Right ventricle myocardium superior (tissue), 1 donor: ENCODE measurements around the gene HLA-DOA. TPM values are rescaled to one million over a fixed set of nuclear protein-coding genes. Genes with fewer than 3 reads are reported as not detected.

Experiments
- ATAC-seq: fragments of 200-7000 bp; cut with Tn5 transposase; one replicate; pipeline ENCODE4 v1.9.1; 2020; ENCODE audit warnings: mild to moderate bottlenecking; ENCODE audit not compliant: poor library complexity
- DNase-seq: peaks from one replicate; pipeline ENCODE4 v3.0.0-alpha.2; 2020
- intact Hi-C: fragments of 100-400 bp; cut with DNase I; formaldehyde crosslinking; loops from one replicate; pipeline ENCODE4 v1.11.2; 2022
- total RNA-seq: library from RNA; stranded (reverse); fragmentation: NEBNext Ultra II Directional; extraction: Animal tissue kit (Norgen Biotek cat#: 25700); gene quantifications from one replicate; pipeline ENCODE4 v1.2.1, GENCODE V29; 2021
- donor health status: DM: no; HTN: yes; CAD: no; lungs with severe emphysema.

The HLA-DOA gene
- total RNA-seq, 1 donor from 2014 or later, result 1.2 TPM

DNA sequence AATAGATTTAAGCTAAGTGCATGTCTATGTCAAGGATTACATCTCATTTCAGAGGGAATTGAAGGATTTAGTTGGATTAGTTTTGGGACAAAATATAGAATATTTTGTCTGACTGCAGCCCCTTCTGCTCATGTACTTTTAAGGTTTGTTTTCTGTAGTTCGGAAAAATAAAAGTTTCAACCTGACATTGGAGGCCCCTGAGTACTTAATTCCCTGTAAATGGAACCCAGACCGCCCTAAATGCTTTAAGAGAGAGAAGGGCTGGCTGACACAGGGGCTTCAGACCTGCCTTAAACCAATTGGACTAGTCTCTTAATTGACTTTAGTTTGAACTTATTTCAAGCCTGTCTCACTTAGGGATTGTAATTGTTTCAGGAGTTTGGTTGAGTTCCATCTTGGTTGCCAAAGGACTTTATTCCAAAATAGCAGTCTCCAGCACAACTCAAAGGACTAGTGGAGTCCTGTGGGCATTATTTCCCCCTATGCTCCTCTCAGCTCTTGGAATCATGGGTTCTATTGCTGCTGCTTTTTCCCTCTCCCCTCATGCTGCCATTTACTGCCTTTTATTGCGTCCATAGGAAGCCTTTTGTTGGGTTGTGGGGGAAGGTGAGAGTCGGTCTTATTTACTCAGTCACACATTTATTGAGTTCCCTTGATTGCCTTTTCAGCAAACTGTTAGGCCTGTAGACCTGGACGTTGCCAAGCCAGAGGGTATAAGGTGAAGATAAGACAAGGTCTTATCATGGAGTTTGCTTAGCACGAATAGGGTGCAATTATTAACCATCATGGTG lies 26.5 kb downstream of the HLA-DOA start:
- DNase-seq (no peak), ATAC-seq (peak; percentile 23)
- intact Hi-C loops, result loop anchor here (5.0 kb wide), 1 partner anchor 96 kb away; no protein-coding TSS in a partner anchor

DNA sequence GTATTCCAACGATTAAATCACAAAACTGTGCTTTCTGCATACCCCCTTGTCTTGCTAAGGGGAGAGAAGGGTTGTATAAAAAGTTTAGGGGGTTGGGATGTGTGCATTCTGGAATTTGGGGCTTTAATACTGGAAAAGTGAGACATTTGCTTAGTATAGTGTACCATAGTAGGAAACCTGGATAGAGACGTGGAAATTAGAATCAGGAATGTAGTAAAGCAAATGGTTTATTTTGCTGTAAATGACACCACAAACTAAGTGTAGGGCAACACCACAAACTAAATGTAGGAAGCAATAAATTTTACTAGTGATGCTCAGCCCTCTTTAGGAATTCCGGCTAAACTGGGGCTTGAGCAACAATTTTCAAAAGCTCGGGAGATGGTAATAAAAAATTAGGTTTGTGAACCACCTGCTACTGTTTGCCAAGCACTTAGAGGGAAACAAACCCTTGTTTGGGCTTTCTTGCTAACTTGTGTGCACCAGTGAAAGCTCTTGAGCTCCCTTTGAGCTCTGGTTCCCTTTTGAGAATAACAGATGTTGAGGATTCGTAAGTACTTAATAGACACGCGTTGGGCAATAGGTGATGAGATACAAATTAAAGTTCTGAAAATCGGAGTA lies 27.2 kb downstream of the HLA-DOA start:
- DNase-seq, result no peak
- ATAC-seq, result no peak
- intact Hi-C loops, result loop anchor here (5.0 kb wide), 1 partner anchor 95 kb away; no protein-coding TSS in a partner anchor

DNA sequence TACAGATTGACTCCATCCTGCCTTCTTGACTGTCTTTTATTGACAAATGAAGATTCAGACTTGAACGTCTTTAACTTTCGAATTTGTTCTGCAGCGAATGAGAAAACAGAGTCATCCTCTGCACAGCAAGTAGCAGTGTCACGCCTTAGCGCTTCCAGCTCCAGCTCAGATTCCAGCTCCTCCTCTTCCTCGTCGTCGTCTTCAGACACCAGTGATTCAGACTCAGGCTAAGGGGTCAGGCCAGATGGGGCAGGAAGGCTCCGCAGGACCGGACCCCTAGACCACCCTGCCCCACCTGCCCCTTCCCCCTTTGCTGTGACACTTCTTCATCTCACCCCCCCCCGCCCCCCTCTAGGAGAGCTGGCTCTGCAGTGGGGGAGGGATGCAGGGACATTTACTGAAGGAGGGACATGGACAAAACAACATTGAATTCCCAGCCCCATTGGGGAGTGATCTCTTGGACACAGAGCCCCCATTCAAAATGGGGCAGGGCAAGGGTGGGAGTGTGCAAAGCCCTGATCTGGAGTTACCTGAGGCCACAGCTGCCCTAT lies 28.8 kb downstream of the HLA-DOA start:
- intact Hi-C loops, result loop anchor here (5.0 kb wide), 1 partner anchor 93 kb away; no protein-coding TSS in a partner anchor
- no peak for ATAC-seq
- DNase-seq, result no peak

DNA sequence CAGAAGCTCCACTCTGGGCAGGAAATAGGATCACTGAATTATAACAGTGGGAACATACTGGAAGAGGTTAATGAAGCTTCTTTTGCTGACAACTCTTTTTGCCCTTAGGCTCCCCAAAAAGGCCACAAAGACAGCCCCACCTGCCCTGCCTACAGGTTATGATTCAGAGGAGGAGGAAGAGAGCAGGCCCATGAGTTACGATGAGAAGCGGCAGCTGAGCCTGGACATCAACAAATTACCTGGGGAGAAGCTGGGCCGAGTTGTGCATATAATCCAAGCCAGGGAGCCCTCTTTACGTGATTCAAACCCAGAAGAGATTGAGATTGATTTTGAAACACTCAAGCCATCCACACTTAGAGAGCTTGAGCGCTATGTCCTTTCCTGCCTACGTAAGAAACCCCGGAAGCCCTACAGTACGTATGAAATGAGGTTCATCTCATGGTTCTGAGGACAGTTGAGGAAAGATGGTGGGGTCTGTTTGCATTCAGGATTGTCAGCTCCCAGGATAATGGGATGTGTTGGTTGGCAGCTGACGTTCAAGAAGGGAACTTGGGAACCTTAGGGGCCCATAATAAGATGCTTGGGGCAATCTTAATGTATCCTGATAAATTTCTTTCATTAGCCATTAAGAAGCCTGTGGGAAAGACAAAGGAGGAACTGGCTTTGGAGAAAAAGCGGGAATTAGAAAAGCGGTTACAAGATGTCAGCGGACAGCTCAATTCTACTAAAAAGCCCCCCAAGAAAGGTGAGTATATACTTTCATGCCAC lies 29.5 kb downstream of the HLA-DOA start:
- DNase-seq (no peak), ATAC-seq (no peak)
- intact Hi-C loops, result loop anchor here (5.0 kb wide), 1 partner anchor 93 kb away; no protein-coding TSS in a partner anchor

DNA sequence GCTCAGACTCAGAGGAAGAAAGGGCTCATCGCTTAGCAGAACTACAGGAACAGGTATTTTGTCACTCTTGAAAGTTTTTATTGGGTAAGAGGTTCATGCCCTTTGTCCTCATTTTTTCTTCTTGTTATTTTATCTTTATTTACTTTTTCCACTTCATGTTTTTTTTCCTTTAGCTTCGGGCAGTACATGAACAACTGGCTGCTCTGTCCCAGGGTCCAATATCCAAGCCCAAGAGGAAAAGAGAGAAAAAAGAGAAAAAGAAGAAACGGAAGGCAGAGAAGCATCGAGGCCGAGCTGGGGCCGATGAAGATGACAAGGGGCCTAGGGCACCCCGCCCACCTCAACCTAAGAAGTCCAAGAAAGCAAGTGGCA lies 31.5 kb downstream of the HLA-DOA start:
- DNase-seq (no peak), ATAC-seq (no peak)
- intact Hi-C loops, result no loop called here

DNA sequence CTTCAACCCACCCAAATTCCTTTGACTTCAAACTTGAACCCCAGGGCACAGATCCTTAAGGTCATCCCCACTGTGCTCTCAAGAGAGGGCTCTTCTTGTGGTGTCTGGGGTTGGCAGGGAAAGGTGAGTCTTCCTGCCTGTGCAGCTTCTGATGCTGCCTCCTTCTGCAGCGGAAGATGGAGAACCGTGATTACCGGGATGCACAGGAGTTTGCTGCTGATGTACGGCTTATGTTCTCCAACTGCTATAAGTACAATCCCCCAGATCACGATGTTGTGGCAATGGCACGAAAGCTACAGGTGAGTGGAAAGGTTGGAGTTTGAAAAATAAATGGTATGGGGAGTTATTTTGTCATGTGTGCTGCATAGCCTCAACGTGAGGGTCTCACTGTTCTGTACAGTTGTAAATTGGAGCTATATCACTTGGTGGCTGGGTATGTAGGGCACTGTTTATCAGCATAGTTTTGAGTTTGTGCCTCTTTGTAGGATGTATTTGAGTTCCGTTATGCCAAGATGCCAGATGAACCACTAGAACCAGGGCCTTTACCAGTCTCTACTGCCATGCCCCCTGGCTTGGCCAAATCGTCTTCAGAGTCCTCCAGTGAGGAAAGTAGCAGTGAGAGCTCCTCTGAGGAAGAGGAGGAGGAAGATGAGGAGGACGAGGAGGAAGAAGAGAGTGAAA lies 32.0 kb downstream of the HLA-DOA start:
- ATAC-seq (no peak), DNase-seq (no peak)
- intact Hi-C loops, result no loop called here

DNA sequence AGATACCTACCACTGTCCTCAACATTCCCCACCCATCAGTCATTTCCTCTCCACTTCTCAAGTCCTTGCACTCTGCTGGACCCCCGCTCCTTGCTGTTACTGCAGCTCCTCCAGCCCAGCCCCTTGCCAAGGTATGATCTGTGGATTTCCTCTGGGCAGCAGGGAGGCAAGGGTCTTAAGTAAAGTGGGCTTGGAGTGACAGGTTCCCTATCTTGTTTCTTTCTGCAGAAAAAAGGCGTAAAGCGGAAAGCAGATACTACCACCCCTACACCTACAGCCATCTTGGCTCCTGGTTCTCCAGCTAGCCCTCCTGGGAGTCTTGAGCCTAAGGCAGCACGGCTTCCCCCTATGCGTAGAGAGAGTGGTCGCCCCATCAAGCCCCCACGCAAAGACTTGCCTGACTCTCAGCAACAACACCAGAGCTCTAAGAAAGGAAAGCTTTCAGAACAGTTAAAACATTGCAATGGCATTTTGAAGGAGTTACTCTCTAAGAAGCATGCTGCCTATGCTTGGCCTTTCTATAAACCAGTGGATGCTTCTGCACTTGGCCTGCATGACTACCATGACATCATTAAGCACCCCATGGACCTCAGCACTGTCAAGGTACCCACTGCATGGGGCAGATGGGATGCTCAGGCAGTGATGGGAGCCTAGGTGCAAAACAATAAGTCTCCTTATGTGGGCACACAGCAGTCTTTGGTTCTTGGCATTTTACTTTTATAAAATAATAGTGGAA lies 32.9 kb downstream of the HLA-DOA start:
- intact Hi-C loops, result no loop called here
- no peak for DNase-seq
- ATAC-seq, result no peak

DNA sequence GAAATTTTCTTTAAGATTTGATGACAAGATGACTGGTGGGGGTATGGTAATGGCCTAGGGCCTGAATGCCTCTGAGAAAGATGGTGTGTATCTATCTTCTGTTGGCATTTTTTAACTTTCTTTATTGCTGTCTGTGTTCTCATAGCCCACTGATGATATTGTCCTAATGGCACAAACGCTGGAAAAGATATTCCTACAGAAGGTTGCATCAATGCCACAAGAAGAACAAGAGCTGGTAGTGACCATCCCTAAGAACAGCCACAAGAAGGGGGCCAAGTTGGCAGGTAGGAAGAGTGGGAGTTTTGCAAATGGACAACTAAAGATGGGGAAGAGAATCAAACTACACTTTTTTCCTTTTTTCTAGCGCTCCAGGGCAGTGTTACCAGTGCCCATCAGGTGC lies 33.5 kb downstream of the HLA-DOA start:
- ATAC-seq, result no peak
- intact Hi-C loops, result no loop called here
- no peak for DNase-seq

DNA sequence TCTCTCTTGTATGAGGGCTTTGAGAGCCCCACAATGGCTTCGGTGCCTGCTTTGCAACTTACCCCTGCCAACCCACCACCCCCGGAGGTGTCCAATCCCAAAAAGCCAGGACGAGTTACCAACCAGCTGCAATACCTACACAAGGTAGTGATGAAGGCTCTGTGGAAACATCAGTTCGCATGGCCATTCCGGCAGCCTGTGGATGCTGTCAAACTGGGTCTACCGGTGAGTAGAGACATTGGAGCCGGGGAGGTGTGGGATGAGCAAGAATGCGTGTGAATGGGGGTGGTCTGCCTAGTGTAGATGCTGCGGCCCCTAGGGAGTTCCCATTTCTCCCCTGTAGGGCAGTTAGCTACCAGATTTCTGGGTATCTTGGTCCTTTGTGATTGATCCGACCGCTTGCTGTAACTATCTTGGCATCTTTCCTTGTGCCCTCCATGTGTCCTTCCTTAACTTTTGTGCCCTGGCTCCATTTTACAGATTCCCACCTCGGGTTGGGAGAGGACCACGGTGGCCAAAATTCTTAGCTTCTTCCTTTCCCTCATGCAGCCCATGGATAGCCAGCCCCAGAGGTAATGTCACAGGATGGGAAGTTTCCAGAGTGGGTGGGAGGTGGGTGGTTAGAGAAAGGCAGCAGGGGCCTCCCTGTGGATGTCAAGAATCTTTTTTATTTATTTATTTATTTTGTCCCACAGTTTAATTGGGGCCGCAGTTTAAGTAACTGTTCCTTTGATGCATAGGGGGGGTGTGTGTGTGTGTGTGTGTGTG lies 34.7 kb downstream of the HLA-DOA start:
- intact Hi-C loops, result loop anchor here (5.0 kb wide), 1 partner anchor 228 kb away; the partner anchor contains the start of genes HSD17B8, RXRB and SLC39A7
- DNase-seq (no peak), ATAC-seq (no peak)

DNA sequence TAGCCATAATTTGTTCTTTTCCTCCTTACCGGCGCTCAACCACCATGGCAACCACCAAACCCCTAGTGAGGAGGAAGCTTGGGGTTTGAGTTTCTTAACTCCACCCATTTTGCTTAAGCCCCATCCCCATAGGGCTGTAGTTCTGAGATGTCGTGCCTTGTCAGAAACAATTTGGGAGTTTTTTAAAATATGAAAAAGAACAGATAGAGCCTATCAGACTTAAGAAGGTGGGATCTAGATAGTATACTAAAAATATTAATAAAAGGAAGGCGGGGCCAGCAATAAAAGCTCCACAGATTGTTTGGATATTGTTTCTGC lies 35.4 kb downstream of the HLA-DOA start:
- DNase-seq (no peak), ATAC-seq (no peak)
- intact Hi-C loops, result loop anchor here (5.0 kb wide), 1 partner anchor 228 kb away; the partner anchor contains the start of genes HSD17B8, RXRB and SLC39A7

DNA sequence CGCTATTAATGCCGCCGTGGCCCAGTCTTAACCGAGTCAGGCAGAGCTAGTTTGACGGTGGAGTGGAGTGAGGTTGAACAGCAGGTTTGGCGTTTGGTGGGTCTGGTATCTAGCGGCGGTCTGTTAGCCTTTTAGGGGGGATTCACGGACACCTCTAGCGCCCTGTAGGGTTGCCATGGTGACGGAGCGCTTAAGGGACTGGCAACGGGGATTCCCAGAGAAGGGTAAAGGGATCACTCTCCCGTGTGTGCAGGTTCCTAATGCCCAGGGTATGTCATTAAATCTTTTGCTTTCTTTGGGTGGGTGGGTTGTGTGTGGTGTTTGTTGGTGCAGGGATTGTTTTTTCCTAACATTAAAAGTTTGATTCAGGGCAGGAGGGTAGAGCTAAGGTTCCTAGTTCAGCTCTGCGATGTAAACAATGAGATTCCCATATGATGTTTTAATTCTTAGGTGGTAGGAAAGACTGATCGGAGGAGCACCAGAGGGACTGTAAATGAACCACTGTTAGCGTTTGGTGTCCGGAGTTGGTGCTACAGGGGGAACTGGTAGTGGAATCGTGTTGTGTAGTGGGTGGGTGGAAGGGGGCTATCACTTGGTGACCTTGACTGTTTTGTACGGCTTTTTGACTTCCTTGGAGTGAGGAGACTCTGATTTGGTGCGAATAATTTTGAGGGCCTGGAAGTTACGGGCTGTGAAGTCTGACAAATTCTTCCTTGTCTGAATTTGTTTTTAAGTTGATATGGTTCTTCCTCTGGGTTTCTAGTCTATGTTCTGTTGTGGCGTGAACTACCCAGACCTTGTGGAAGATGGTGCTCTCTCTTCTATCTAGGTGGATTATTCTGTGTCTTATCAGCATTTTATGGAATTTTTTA lies 36.0 kb downstream of the HLA-DOA start:
- intact Hi-C loops, result loop anchor here (5.0 kb wide), 1 partner anchor 229 kb away; the partner anchor contains the start of genes HSD17B8, RXRB and SLC39A7
- DNase-seq, result no peak

DNA sequence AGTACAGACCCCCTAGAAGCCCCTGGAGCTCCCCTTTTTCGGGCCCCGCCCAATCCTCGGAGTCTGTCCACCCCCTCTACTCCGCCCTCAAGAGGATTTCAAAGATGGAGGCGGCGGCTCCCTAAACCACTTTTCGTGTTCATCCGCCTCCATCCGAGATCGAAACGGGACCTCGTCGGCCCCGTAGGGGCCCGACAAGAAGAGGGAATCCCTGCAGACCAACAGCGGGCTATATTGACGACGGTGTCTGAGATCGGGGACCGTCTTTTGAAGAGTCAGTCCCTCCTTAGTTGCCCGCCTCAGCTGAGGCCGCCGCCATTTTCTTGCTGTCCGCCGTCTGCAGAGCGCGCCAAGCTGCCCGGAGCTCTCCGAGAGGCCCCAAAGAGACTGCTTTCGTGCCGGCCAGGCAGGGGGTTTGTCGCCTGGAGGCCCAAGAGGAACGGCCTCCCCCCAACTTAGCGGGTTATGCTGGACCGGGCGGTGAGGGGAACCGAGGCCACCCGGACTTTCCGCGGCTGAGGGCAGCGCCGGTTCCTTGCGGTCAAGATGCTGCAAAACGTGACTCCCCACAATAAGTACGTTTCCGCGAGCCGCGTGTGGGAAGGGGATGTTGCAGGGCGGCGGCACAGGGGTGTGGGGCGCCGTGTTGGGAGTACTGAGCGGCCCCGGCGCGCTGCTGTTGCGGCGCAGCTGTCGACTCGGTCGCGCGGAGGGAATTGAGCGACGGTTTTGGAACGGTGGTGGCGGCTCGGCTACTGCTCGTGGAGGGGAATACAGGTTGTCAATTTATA lies 36.8 kb downstream of the HLA-DOA start:
- DNase-seq, result peak; percentile 58
- no peak for ATAC-seq
- intact Hi-C loops, result loop anchor here (5.0 kb wide), 1 partner anchor 230 kb away; the partner anchor contains the start of genes HSD17B8, RXRB and SLC39A7

More for the DNA sequence above, 36.0 kb downstream of the HLA-DOA start:
- no peak for ATAC-seq

DNA sequence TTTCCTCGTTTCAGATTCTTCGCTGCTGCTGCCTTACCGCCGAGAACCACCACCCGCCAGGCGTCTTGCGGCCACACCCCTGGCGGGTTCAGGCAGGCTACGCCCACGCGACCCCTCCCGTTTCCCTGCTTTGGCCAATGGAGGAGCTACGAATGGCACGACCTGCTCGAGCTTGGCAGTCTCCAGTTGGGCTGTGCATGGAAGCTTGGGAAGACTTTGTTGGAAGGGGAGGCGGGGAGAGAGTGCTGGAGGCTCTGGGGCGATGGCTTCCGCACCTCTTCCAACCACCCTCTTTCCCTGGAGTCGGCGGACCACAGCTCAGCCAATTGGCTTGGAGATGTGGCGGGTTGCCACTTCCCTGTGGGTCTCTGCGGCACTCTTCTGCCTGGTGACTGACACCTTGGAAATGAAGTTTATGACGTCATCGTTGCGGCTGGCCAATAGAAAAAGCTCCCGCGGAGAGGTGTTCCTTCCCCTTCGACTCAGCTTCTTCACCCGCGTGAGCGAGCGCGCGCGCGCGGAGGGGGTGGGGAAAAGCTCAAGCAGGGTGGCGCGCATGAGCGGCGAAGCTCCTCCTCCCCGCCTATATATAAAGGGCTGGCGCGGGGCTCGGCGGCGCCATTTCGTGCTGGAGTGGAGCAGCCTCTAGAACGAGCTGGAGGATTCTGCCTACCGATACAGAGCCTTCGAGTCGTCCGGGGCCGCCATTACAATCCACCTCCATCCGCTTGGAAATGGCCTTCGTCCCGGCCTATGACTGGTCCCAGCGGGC lies 37.6 kb downstream of the HLA-DOA start:
- peak; percentile 61 for ATAC-seq
- intact Hi-C loops, result loop anchor here (5.0 kb wide), 1 partner anchor 231 kb away; the partner anchor contains the start of genes HSD17B8, RXRB and SLC39A7
- DNase-seq, result peak; percentile 99

DNA sequence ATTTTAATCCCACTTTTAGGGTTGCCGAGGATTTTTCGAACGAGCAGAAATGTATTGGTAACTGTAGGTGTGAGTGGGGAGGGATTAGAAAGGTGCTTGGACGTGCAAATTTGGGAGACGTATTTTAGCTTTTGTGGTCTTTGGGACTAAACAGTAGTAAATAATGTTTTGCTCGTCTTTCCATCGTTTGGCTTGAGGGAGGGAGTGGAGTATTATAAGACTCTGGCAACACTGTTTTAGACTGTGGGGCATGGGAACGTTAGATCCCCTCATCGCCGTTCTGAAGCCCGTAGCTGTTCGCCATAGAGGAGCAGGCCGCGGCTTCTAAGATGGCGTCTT lies 38.2 kb downstream of the HLA-DOA start:
- intact Hi-C loops, result loop anchor here (5.0 kb wide), 1 partner anchor 231 kb away; the partner anchor contains the start of genes HSD17B8, RXRB and SLC39A7
- ATAC-seq, result no peak
- no peak for DNase-seq
